Fibroblast of gingiva (primary cell): ENCODE data around the gene PLEKHJ1.

Experiments used
- DNase-seq: peaks from one replicate; pipeline ENCODE4 v3.0.0-alpha.2; 2011; ENCODE audit warnings: low read depth

Gene PLEKHJ1

GRCh38 chr19:2197270-2197669, 38.9 kb downstream of the PLEKHJ1 start:
- DNase-seq = no peak

DNA sequence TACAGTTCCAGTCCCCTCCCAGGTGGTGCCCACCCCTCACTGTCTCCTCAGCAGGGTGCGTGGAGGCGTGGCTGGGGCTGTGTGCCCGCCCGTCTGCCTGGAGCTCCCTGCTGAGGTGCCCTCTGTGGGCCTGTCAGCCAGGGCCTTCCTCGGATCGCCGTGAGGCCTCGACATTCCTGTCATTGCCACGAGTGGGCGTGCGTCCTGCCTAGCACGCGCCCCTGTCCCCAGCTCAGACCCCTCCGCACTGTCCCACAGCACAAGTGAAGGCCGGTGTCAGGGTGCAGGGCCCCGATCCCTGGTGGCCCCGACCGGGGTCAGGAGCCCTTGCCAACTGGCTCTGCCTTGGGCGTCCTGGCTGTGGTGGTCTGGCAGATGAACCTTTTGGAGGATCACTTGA, 40.2 kb downstream of the PLEKHJ1 start:
- no peak for DNase-seq

GRCh38 chr19:2195361-2195760, 40.8 kb downstream of the PLEKHJ1 start:
- DNase-seq = no peak

DNA sequence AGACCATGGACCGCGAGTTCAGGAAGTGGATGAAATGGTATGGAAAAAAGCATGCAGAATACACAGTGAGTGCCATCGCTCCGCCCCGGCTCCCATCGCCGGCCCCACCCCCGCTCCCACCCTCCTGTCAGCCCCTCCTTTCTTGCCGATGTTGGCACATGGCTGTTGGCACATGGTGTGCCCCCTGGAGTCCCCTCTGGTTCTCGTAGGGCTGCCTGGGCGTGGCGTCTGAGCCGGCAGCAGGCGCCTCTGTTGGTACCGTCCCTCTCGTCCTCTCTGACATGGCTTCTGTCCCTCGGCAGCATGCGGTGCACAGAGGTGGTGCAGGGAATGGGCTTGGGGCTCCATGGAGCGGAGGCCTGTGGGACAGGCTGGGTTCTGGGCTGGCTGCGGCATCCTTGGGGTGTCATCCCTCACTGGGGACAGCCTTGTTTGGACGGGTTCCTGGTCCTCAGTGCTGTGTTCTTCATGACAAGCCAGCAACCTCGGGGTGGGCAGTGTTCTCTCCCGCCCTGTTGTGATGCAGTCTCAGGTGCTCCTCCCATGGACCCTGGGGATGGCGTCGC, 41.5 kb downstream of the PLEKHJ1 start:
- DNase-seq = no peak

DNA sequence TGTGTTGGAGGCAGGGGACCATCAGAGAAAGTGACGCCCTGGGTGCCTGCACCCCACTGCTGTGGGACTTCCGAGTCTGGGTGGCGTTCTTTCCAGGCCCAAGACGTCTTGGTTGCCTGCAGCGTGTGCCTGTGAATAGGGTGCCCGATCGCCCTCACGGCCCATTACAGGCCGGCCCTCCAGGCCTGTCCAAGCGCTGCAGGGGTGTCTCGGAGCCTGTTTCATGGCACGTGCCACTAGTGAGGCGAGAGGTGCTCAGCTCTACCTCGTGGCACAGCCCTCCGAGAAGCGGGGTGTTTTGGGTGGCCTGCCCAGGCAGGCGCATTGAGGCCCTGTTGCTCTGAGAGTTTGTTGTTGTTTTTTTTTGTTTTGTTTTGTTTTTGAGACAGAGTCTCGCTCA, 42.3 kb downstream of the PLEKHJ1 start:
- DNase-seq = no peak

- DNase-seq = no peak
Observed at GRCh38 chr19:2192862-2193261, 43.3 kb downstream of the PLEKHJ1 start.

GRCh38 chr19:2191456-2192310, 44.4 kb downstream of the PLEKHJ1 start:
- no peak for DNase-seq

GRCh38 chr19:2190848-2191455, 45.2 kb downstream of the PLEKHJ1 start:
- no peak for DNase-seq

DNA sequence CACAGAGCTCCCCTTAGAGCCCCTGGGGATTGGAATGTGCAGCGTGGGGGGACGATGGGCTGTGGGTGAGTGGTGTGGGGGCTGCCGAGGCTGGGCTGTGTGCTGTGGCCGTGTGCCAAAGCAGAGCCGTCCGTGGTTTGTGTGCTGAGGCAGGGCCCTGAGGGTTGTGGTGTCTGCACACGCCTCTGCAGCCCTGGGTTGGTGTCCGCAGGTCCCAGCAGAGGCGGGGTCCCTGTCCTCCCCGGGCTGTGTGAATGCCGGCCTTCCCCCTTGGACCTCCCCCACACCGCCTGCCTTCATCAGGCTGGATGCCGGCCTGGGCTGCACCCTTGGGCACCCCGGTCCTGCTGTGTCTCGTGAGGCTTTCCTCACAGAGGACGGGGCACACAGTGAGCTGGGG, 46.2 kb downstream of the PLEKHJ1 start:
- DNase-seq = no peak

DNA sequence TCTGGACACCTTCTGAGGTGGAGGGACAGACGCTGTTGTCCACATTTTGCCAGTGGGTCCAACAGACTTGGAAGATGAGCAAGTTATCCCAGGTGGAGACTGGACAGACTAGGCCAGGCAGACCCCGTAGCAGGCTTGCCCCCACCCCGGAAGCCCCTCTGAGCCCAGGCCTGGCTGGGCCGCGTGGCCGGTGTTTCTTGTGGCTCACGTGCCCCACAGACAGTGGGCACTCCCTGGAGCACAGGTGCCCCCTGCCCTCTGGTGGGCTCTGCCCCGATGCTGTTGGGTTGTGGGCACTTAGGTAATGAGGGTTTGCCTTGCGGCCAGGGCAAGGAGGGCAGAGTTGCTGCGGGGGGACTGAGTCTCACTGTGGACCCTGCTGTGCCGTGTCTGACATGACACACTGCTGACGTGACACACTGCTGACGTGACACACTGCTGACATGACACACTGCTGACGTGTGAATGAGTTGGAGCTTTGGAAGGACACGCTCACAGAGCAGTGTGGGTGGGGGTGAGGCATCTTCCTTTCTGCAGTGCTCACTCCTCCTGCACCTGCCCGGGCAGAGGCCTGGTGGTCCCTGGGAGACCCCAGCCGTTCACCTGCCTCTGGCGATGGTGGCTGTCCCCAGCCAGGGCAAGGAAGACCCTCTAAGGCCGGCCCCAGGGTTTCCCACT, 47.3 kb downstream of the PLEKHJ1 start:
- peak; percentile 15 for DNase-seq

- no peak for DNase-seq
Observed at GRCh38 chr19:2187159-2187558, 49.0 kb downstream of the PLEKHJ1 start.

DNA sequence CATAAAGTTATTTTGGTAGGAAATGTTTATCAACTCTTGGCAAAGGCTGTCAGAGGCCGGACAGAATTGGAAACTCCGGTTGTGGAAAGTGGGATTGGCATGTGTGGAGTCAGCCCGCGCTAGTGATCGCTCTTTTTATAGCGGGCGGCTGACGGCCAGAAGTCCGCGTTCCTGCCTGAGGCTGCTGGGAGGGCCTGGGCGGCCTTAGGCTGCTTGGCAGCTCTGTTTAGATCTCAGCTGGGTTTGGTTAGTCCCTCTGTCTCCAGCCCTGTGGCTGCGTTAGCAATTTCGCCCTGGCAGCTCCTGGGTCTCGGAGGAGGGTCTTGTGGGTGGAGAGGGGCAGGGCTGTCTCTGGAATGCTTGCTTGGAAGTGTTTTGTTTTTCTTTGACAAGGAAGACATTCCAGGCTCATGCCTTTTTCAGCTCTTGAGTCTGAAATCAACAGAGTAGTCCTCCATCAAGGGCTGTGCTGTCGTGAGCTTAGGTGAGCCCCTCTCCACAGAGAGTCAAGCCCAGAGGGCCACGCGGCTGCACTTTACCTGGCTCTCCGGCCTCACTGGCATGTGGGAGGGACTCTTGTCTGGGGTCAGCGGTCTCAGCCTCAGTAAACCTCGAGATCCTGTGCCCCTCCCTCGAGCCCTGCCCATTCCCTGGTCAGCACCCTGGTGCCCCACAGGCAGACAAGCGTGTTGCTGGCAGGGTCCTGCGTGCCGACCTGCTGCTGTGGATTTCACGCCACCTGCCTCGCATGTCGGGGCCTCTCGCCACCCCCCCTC, 49.9 kb downstream of the PLEKHJ1 start:
- peak; percentile 99 for DNase-seq

DNA sequence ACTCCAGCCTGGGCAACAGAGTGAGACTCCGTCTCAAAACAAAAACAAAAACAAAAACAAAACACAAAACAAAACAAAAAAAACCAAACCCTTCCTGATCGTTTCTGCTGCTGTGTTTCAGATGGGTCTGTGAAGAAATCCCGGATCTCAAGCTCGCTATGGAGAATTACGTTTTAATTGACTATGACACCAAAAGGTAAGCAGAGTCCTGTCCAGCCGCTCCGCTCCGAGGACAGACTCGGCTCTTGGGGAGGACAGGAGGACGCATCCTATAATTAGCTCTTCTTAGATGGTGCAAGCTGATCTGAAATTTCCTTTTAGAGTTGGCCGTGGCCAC, 50.4 kb downstream of the PLEKHJ1 start:
- DNase-seq = no peak

- DNase-seq = no peak
Observed at GRCh38 chr19:2184422-2184975, 51.6 kb downstream of the PLEKHJ1 start.
